ENCODE results near the gene KDM3B. TPM values are rescaled to one million over a fixed set of nuclear protein-coding genes. Genes with fewer than 3 reads are reported as not detected.

The KDM3B gene
- total RNA-seq, 2 experiments from 2014 or later = 38.0 to 39.8 TPM

DNA sequence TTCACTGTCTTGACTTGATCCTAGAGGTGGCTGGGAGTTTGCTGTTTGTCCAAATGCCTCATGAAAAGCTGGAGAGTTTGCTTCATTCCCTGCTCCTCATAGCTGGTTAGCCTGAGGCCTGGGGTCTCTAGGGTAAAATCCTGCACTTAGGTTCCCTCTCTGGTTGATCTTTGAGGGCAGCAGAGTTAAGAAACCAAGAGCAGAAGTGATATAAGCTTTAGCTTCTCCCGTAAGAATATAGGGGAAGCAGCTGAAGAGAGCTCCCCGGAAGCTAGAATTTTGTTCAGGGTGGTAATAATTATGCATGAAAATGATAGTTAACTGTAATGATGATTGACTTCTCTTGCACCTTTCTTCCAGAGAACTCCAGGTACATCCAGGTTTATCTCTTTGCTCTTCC is 13.0 kb upstream of the KDM3B start:
- peak overlapping the region; percentile 88 for H3K4me3 Mint-ChIP-seq
- H3K27ac Mint-ChIP-seq = peak overlapping the region; percentile 86
- DNase-seq = no peak
- peaks cover 2% of the 10 kb centered on the region for H3K36me3 Mint-ChIP-seq
- H3K9me3 Mint-ChIP-seq = no peaks in the 10 kb centered on the region
- no peaks in the 10 kb centered on the region for H3K27me3 Mint-ChIP-seq
- peaks cover 34% of the 10 kb centered on the region for H3K4me1 Mint-ChIP-seq

- H3K27me3 Mint-ChIP-seq = no peaks in the 10 kb centered on the region
- no peaks in the 10 kb centered on the region for H3K9me3 Mint-ChIP-seq
- H3K27ac Mint-ChIP-seq = no peak overlapping the region
- peaks cover 34% of the 10 kb centered on the region for H3K4me1 Mint-ChIP-seq
- peaks cover 2% of the 10 kb centered on the region for H3K36me3 Mint-ChIP-seq
- DNase-seq = no peak
- peak overlapping the region; percentile 88 for H3K4me3 Mint-ChIP-seq
Observed at GRCh38 chr5:138340008-138340407, 12.5 kb upstream of the KDM3B start.

GRCh38 chr5:138344887-138345622 is 7.4 kb upstream of the KDM3B start:
- Mint-ChIP-seq H3K4me1 (peaks cover 20% of the 10 kb centered on the region), H3K27me3 (no peaks in the 10 kb centered on the region), H3K9me3 (no peaks in the 10 kb centered on the region), H3K4me3 (no peak overlapping the region), H3K36me3 (peaks cover 18% of the 10 kb centered on the region), H3K27ac (no peak overlapping the region)
- DNase-seq = no peak

DNA sequence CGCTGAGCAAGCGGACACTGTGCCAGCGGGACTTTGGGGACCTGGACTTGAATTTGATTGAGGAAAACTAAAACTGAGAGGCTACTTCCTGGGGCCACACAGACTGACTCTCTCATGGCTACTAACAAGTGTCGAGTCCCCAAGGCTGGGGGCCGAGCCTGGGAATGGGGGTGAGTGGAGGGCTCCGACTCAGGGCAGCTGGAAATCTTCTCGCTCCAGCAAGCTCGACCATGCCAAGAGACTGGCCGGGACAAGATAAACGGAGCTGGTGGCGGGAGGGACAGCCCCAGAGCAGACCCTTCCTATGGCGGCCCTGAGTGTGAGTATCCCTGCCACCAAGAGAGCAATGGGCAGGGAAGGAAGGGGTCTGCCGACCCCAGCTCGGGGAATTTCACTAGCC is 5.6 kb upstream of the KDM3B start:
- no peaks in the 10 kb centered on the region for H3K27me3 Mint-ChIP-seq

DNA sequence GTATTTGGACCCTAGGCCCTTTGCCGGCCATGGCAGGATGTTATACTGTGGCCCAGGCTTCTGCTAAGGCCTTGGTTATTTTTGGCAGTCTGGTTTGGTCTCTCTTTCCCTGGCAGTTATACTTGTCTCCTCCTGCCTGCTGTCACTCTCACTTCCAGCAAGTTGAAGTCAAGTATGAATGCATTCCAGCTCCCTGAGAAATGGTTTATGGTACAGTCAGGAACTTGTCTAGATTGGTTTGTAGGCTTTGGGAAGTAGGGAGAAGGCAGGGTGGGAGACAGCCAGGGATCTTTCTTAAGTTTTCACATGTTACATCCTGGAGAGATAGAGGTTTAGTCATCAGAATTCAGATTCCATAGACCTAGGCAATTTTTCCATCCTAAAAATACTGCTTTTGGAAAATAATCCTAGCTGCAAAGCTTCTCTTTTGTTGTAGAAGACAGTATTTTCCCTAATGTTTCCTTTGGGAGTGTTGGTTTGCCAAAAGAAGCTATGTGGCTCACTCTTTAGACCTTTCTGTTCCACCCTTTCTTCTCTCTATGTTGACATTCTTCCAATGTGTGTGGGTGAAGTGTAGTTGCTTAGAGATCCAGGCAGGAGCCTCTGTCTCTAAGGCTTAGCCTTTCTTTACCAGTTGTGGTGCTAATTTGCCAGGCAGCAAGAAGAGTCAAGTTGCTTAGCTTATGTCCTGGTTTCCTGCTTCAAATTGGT is 2.5 kb upstream of the KDM3B start:
- peaks cover 33% of the 10 kb centered on the region for H3K4me1 Mint-ChIP-seq
- DNase-seq = no peak
- H3K36me3 Mint-ChIP-seq = peaks cover 26% of the 10 kb centered on the region
- H3K4me3 Mint-ChIP-seq = no peak overlapping the region
- H3K27ac Mint-ChIP-seq = peak overlapping the region; percentile 49
- H3K27me3 Mint-ChIP-seq = no peaks in the 10 kb centered on the region
- H3K9me3 Mint-ChIP-seq = peaks cover 6% of the 10 kb centered on the region

More for the DNA sequence above, 5.6 kb upstream of the KDM3B start:
- H3K9me3 Mint-ChIP-seq = peaks cover 3% of the 10 kb centered on the region
- no peak overlapping the region for H3K4me3 Mint-ChIP-seq
- H3K36me3 Mint-ChIP-seq = peaks cover 26% of the 10 kb centered on the region
- H3K27ac Mint-ChIP-seq = no peak overlapping the region
- no peak for DNase-seq
- H3K4me1 Mint-ChIP-seq = peaks cover 13% of the 10 kb centered on the region

DNA sequence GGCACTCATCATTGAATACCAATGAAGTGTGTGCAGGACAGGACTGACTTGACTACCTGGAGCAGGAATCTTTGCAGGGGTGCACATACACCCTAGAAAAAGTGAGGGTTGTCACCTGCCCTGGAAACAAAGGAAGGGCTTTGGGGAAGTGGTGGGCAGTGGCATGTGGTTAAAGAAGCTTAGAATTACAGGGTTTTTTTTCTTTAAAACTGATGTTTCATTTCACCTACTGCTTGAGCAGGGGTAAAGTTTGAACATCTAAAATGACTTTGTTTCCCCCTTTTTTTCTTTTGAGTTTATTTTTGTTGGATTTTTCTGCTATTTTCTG is 2.0 kb upstream of the KDM3B start:
- Mint-ChIP-seq H3K4me3 (no peak overlapping the region), H3K36me3 (peaks cover 25% of the 10 kb centered on the region), H3K4me1 (peaks cover 38% of the 10 kb centered on the region), H3K27me3 (no peaks in the 10 kb centered on the region), H3K9me3 (peaks cover 6% of the 10 kb centered on the region), H3K27ac (peak overlapping the region; percentile 49)
- no peak for DNase-seq

DNA sequence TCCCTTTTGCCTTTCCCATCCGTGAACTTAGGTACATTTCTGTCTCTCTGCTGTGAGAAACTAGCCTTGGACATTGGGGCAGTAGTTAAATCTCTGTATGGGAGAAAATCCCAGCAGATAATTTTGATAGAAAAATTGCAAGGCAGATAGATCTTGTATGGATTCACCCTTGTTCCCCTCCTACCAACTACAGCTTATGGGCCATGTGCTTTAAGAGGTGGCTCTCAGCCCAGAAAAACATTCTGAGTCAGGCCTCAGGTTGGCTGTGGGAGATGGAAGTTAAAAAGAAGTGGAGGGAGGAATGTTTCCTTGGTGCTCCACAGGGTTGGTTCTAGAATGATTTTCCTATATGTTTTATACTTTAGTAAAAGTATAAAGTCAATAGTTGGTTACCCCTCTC is 1.4 kb upstream of the KDM3B start:
- no peaks in the 10 kb centered on the region for H3K27me3 Mint-ChIP-seq
- peaks cover 43% of the 10 kb centered on the region for H3K4me1 Mint-ChIP-seq
- H3K36me3 Mint-ChIP-seq = peaks cover 20% of the 10 kb centered on the region
- H3K4me3 Mint-ChIP-seq = no peak overlapping the region
- peaks cover 6% of the 10 kb centered on the region for H3K9me3 Mint-ChIP-seq
- H3K27ac Mint-ChIP-seq = no peak overlapping the region
- no peak for DNase-seq

DNA sequence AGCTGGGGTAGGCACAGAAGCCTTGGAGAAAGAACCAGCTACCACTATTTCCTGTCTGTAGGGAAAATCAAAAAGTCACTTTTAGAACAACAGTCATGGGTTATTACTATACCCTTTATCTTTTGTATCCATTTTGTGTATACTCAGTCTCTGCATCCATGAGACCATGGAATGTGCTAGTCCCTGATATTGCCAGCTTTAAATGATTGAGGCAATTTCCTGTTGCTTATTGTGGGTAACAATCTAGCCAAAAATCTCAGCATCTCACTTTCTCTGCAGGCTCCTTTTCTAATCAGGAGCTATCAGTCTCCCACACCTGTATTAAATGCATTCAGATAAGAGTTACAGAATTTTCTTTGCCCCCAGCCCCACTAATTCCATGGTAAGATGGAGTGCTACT is 968 bp upstream of the KDM3B start:
- no peak for DNase-seq
- peak overlapping the region; percentile 21 for H3K27ac Mint-ChIP-seq
- peaks cover 46% of the 10 kb centered on the region for H3K4me1 Mint-ChIP-seq
- peaks cover 6% of the 10 kb centered on the region for H3K9me3 Mint-ChIP-seq
- H3K4me3 Mint-ChIP-seq = peak overlapping the region; percentile 62
- H3K27me3 Mint-ChIP-seq = no peaks in the 10 kb centered on the region
- H3K36me3 Mint-ChIP-seq = peaks cover 18% of the 10 kb centered on the region

- Mint-ChIP-seq H3K27ac (peak overlapping the region; percentile 94), H3K4me1 (peaks cover 45% of the 10 kb centered on the region), H3K36me3 (peaks cover 15% of the 10 kb centered on the region), H3K4me3 (peak overlapping the region; percentile 99), H3K9me3 (peaks cover 6% of the 10 kb centered on the region), H3K27me3 (no peaks in the 10 kb centered on the region)
- DNase-seq = peak; percentile 84
Observed at GRCh38 chr5:138352722-138353559, 456 bp downstream of the KDM3B start.

DNA sequence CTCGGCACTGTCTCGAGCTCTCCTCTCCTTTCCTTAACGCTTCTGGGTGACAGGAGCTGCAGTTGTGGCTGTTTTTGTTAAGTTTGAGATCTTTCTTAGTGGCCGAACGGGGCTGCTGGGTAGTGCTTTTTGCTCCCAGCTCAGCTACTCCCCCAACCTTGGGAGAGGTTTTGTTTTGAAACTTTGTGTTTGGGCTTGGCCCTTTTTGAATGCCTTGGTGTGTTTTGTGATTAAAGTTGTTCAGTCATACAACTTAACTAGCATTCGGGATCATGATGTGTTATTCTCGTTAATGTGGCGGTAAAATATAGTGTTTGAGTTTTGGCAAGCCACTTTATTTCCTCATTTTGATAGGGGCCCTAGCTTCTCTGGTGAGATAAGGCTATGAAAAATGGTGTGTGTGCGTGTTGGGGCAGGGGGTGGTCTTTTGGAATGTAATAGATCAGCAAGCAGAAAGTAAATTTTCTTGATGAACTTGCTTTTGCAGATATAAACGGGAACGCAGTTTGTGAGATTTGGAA is 1.1 kb downstream of the KDM3B start:
- Mint-ChIP-seq H3K36me3 (peaks cover 15% of the 10 kb centered on the region), H3K4me1 (peaks cover 45% of the 10 kb centered on the region), H3K27ac (peak overlapping the region; percentile 94), H3K4me3 (peak overlapping the region; percentile 99), H3K9me3 (peaks cover 6% of the 10 kb centered on the region), H3K27me3 (no peaks in the 10 kb centered on the region)
- DNase-seq = no peak

DNA sequence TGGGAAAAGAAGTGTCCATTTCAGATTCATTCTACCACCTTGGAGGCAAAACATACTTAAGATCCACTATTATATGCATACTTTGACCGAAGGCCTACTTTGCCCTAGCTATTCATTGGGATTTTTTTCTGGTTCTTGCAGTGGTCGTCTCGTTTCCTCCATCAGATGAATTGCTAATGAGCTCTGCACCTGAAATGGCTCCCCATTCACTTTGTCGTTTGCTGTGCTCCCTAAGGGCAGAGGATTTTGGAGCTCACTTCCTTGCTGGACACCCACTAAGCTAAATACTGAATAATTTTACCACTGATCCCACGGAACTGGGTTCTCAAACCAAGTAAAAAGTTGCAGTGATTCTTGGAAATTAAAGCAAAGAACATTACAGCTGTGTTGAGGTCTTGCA is 1.9 kb downstream of the KDM3B start:
- H3K27me3 Mint-ChIP-seq = no peaks in the 10 kb centered on the region
- peak overlapping the region; percentile 99 for H3K4me3 Mint-ChIP-seq
- peaks cover 6% of the 10 kb centered on the region for H3K9me3 Mint-ChIP-seq
- H3K27ac Mint-ChIP-seq = peak overlapping the region; percentile 94
- H3K4me1 Mint-ChIP-seq = peaks cover 45% of the 10 kb centered on the region
- DNase-seq = no peak
- peaks cover 15% of the 10 kb centered on the region for H3K36me3 Mint-ChIP-seq

DNA sequence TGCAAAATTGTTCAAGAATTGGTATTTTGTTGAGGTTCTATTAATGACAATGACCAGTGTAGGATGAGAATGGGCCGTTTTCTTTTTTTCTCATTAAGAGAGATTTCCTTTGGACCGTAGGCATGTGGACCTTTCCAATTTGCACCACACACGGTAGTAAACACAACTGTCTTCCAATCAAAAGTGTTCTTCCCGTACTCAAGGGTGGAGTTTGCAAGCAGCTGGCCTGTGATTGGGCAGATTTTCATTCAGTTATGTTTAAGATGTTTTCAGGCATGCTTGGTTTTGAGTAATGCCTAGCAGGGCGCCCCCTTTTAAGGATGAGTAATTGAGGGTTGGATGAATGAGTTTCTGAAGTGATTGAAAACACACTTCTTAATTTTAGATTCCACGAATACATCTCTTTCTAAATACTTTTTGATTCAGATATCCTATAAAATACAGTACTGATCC is 2.5 kb downstream of the KDM3B start:
- peak overlapping the region; percentile 99 for H3K4me3 Mint-ChIP-seq
- H3K4me1 Mint-ChIP-seq = peaks cover 50% of the 10 kb centered on the region
- peaks cover 6% of the 10 kb centered on the region for H3K9me3 Mint-ChIP-seq
- no peaks in the 10 kb centered on the region for H3K27me3 Mint-ChIP-seq
- peaks cover 17% of the 10 kb centered on the region for H3K36me3 Mint-ChIP-seq
- DNase-seq = peak; percentile 56
- H3K27ac Mint-ChIP-seq = peak overlapping the region; percentile 67

GRCh38 chr5:138359621-138360020 is 7.1 kb downstream of the KDM3B start:
- Mint-ChIP-seq H3K27ac (no peak overlapping the region), H3K27me3 (no peaks in the 10 kb centered on the region), H3K4me1 (peaks cover 45% of the 10 kb centered on the region), H3K4me3 (no peak overlapping the region), H3K9me3 (no peaks in the 10 kb centered on the region), H3K36me3 (peaks cover 9% of the 10 kb centered on the region)
- no peak for DNase-seq

DNA sequence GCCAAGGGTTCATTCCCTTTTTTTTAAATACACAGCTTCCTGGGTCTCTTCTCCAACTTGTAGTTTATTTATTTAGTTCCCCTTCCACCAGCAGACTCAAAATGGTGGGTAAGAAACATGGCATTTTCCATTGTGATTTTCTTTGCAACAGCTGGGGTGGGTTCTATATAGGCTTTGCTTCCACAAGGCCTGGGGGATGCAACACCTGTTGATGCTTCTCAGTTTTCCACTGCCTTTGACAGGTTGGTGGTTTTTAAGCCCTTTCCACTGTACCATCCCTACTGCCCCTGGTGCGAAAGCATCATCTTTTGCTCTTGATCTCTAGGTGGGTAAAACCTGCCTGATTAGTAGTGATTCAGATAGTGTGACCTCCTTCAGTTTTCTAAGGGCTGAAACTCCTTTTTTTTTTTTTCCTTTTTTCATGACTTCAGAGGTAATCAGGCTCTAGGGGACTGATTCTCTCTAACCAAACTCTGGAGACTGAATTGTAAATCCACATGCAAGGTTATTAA is 8.5 kb downstream of the KDM3B start:
- Mint-ChIP-seq H3K4me1 (peaks cover 31% of the 10 kb centered on the region), H3K36me3 (peaks cover 9% of the 10 kb centered on the region), H3K9me3 (no peaks in the 10 kb centered on the region), H3K27ac (no peak overlapping the region), H3K4me3 (no peak overlapping the region), H3K27me3 (no peaks in the 10 kb centered on the region)
- DNase-seq = no peak

DNA sequence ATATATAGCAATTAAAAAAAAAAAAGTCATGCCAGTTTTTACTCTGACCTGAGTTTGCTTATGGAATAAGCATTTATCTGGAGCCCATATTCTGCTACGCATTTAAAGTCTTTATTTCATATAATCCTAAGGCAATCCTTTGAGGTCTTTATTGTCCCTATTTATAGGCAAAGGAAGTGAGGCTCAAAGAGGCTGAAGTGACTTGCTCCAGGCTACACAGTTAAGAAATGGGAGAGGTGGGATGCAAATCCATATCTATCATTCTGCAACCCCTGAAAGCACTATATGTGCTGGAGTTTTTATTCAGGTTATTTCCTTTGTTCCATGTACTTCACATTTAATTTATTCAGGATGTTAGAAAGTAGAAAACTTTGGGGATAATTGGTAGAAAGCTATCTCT is 12.1 kb downstream of the KDM3B start:
- Mint-ChIP-seq H3K4me1 (peaks cover 45% of the 10 kb centered on the region), H3K27ac (no peak overlapping the region), H3K4me3 (no peak overlapping the region), H3K36me3 (peaks cover 3% of the 10 kb centered on the region), H3K27me3 (no peaks in the 10 kb centered on the region), H3K9me3 (no peaks in the 10 kb centered on the region)
- no peak for DNase-seq

Measured in activated naive CD8-positive, alpha-beta T cell treated with anti-CD3 and anti-CD28 coated beads for 36 hours (primary cell).